Fibroblast of pulmonary artery (primary cell): ENCODE measurements around the gene THRAP3.

Source experiments
- DNase-seq: peaks from one replicate; pipeline ENCODE4 v3.0.0-alpha.2; 2010; ENCODE audit warnings: low read depth
- H3K4me3 ChIP-seq: replicated peaks from 2 replicates; pipeline ENCODE4 v1.5.1; 2011; ENCODE audit warnings: low read depth, mild to moderate bottlenecking, control low read depth, low read length, moderate library complexity
- TF ChIP-seq, protein P1 (sequence below): IDR thresholded peaks from 2 replicates; pipeline ENCODE4 v1.5.1; 2011; ENCODE audit warnings: mild to moderate bottlenecking, control low read depth, low read length, inconsistent platforms; ENCODE audit errors: missing control alignments

Gene THRAP3

DNA sequence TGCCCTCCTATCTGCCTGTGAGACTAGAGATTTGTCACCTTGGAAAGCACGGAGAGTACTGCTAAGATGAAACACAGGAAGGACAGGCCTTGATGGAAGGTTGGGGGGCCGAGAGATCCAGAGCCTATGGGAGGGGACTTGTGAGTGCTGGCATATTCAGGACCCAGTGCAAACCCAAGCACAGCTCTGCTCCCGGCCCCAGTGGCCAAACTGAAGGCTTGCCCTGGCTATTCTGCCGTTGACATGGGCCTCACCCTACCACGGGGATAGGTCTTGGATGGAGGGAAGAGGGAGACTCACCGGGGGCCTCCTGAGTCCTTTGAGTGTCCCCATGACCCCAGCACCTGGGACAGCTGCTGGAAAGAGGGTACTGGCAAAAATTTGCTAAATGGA lies 103.8 kb downstream of the THRAP3 start:
- DNase-seq: no peak
- TF ChIP-seq, protein P1, sequence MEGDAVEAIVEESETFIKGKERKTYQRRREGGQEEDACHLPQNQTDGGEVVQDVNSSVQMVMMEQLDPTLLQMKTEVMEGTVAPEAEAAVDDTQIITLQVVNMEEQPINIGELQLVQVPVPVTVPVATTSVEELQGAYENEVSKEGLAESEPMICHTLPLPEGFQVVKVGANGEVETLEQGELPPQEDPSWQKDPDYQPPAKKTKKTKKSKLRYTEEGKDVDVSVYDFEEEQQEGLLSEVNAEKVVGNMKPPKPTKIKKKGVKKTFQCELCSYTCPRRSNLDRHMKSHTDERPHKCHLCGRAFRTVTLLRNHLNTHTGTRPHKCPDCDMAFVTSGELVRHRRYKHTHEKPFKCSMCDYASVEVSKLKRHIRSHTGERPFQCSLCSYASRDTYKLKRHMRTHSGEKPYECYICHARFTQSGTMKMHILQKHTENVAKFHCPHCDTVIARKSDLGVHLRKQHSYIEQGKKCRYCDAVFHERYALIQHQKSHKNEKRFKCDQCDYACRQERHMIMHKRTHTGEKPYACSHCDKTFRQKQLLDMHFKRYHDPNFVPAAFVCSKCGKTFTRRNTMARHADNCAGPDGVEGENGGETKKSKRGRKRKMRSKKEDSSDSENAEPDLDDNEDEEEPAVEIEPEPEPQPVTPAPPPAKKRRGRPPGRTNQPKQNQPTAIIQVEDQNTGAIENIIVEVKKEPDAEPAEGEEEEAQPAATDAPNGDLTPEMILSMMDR: no peak
- no peak overlapping the region for H3K4me3 ChIP-seq

- TF ChIP-seq, protein P1: no peak
These were observed 104.5 kb downstream of the THRAP3 start for GRCh38 chr1:36328713-36329112.

DNA sequence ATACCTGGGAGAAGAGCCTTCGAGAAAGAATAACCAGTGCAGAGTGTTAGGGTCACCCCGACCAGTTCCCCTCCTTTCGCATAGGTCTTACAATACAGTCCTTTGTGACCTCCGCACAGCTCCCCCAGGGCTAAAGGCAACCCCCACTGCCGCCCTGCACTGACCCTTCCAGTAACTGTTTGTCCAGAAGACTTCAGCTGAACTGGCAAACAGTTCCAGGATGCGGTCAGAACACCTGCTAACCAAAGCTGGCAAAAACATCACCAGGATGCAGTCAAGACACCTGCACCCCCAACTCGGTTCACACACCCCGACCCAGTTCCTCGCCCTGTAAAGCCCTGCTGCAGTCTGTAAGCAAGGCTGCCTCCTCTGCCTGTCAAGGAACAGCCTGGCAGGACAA lies 105.6 kb downstream of the THRAP3 start:
- H3K4me3 ChIP-seq: no peak overlapping the region
- no peak for DNase-seq
- TF ChIP-seq, protein P1: no peak

More at GRCh38 chr1:36328713-36329112, 104.5 kb downstream of the THRAP3 start:
- no peak overlapping the region for H3K4me3 ChIP-seq
- no peak for DNase-seq

DNA sequence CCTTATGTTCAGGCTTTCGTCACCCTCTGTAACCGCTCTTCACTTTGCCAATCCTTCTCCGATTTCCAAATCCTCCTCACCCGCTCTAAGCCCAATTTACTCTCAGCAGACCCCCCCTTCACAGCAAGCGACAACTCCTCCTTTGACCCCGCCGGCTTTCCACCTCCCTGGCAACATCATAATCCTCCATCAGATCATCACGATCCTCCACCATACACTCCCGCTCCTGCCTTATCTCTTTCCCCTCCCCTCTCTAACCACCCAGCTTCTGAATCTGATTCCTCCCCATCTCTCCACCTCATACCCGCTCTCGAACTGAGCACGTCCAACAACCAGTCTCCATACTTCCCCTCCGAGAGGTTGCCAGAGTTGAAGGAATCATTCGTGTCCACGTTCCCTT lies 106.7 kb downstream of the THRAP3 start:
- DNase-seq: no peak
- no peak overlapping the region for H3K4me3 ChIP-seq
- TF ChIP-seq, protein P1: no peak

DNA sequence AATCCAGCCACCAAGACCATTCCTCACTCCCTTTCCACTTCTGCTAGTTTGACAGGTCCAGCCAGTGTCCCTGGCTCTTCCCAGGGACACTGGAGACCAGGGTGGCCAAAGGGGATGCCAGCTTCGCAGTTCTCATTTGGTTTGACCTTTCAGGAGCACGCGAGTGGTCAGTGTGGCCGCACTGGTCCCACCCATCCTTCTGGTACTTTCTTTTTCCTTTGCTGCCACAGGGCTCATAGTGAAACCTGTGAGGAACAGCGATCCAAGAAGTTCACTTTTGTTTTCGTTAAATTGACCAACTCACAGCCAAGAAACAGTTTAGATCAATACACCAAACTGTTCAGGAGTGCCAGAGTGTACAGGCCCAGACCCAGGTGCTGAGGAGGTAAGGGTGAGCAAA lies 113.6 kb downstream of the THRAP3 start:
- DNase-seq: no peak
- H3K4me3 ChIP-seq: no peak overlapping the region
- TF ChIP-seq, protein P1: no peak

GRCh38 chr1:36339215-36339614 lies 115.0 kb downstream of the THRAP3 start:
- TF ChIP-seq, protein P1: no peak
- DNase-seq: no peak
- H3K4me3 ChIP-seq: no peak overlapping the region

- no peak overlapping the region for H3K4me3 ChIP-seq
- DNase-seq: no peak
- TF ChIP-seq, protein P1: no peak
These were observed 115.4 kb downstream of the THRAP3 start for GRCh38 chr1:36339615-36340014.
